HCT116 (cell line): ENCODE data around the gene TMPRSS13.

Experiments
- ATF3 ChIP-seq: IDR thresholded peaks from 2 replicates; pipeline ENCODE4 v1.6.1; 2012
- CEBPB ChIP-seq: IDR thresholded peaks from 2 replicates; pipeline ENCODE4 v1.6.1; 2012; ENCODE audit warnings: low read depth
- EZH2 ChIP-seq: fragments of 200-600 bp; sonication (generic); IDR thresholded peaks from 2 replicates; pipeline ENCODE4 v1.6.1; 2017; ENCODE audit warnings: antibody characterized with exemption, mixed run types
- EZH2phosphoT487 ChIP-seq: fragments of 200-600 bp; IDR thresholded peaks from 2 replicates; pipeline ENCODE4 v1.6.1; 2018; ENCODE audit warnings: antibody characterized with exemption, borderline replicate concordance
- FOSL1 ChIP-seq: IDR thresholded peaks from 2 replicates; pipeline ENCODE4 v1.6.1; 2012; ENCODE audit warnings: low read depth
- POLR2A ChIP-seq: IDR thresholded peaks from 2 replicates; pipeline ENCODE4 v1.7.0; 2011; ENCODE audit warnings: borderline replicate concordance; ENCODE audit not compliant: insufficient read depth, insufficient read length; ENCODE audit errors: extremely low read depth
- ZNF274 ChIP-seq: fragments of 200-500 bp; sonication (Bioruptor generic); IDR thresholded peaks from 2 replicates; pipeline ENCODE4 v1.6.1; 2014; ENCODE audit warnings: mild to moderate bottlenecking, low read depth, low read length, inconsistent platforms
- TF ChIP-seq, protein P1 (sequence below), 3 experiments: fragments of 200-600 bp in 1 of 3; sonication (generic) in 1 of 3; IDR thresholded peaks in 2 of 3; conservative IDR thresholded peaks in 1 of 3; 2 replicates each; pipeline ENCODE4 v1.5.1; 2012 to 2017; ENCODE audit warnings: low read depth in 2 of 3, low read length in 2 of 3, antibody characterized with exemption in 1 of 3, borderline replicate concordance in 1 of 3, control low read depth in 1 of 3, mild to moderate bottlenecking in 1 of 3, mixed read lengths in 1 of 3, mixed run types in 1 of 3, moderate library complexity in 1 of 3; ENCODE audit not compliant: insufficient read depth in 1 of 3
- TF ChIP-seq, protein P2 (sequence below): IDR thresholded peaks from 2 replicates; pipeline ENCODE4 v1.6.1; 2012; ENCODE audit warnings: low read depth

DNA sequence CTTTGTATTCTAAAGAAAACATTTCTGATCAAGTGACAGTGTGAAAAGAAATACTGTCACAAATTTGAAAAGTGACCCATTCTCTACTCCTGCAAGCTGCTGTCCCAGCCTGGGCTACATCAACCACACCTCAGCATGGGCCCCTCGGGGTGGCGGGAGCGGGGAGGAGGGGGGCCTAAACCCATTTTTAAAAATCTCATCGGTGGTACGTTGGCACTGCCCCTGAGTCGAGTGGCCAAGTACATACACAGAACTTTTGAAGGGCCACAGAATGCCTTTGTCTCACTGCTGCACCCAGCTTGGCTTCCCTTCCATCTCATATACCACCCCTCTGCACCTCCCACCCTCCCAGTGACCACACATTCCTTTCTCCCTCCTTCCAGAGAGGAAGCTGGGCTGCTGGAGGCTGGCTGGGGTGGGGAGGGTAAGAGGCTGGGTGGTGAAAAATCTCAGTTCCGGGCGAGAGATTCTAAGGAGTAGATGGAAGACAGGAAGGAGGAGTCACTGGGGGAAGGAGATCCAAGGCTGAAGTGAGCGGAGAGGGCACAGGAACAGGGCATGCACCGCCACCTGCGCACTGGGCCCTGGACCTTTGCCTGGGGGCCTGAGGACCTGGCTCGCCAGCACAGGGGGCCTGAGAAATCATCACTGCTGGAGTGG lies 73.9 kb downstream of the TMPRSS13 start:
- TF ChIP-seq POLR2A = no peak
- no peak for TF ChIP-seq ATF3
- TF ChIP-seq, protein P1, sequence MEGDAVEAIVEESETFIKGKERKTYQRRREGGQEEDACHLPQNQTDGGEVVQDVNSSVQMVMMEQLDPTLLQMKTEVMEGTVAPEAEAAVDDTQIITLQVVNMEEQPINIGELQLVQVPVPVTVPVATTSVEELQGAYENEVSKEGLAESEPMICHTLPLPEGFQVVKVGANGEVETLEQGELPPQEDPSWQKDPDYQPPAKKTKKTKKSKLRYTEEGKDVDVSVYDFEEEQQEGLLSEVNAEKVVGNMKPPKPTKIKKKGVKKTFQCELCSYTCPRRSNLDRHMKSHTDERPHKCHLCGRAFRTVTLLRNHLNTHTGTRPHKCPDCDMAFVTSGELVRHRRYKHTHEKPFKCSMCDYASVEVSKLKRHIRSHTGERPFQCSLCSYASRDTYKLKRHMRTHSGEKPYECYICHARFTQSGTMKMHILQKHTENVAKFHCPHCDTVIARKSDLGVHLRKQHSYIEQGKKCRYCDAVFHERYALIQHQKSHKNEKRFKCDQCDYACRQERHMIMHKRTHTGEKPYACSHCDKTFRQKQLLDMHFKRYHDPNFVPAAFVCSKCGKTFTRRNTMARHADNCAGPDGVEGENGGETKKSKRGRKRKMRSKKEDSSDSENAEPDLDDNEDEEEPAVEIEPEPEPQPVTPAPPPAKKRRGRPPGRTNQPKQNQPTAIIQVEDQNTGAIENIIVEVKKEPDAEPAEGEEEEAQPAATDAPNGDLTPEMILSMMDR (IDR thresholded peaks at IDR 0.05 in 2 of 3, conservative IDR thresholded peaks at IDR 0.05 in 1 of 3; ENCODE audit: borderline replicate concordance in 1 of 3, insufficient read depth in 1 of 3, low read depth in 2 of 3, low read length in 2 of 3) = no peak
- TF ChIP-seq EZH2phosphoT487 = no peak
- TF ChIP-seq ZNF274 = no peak
- no peak for TF ChIP-seq CEBPB
- TF ChIP-seq, protein P2, sequence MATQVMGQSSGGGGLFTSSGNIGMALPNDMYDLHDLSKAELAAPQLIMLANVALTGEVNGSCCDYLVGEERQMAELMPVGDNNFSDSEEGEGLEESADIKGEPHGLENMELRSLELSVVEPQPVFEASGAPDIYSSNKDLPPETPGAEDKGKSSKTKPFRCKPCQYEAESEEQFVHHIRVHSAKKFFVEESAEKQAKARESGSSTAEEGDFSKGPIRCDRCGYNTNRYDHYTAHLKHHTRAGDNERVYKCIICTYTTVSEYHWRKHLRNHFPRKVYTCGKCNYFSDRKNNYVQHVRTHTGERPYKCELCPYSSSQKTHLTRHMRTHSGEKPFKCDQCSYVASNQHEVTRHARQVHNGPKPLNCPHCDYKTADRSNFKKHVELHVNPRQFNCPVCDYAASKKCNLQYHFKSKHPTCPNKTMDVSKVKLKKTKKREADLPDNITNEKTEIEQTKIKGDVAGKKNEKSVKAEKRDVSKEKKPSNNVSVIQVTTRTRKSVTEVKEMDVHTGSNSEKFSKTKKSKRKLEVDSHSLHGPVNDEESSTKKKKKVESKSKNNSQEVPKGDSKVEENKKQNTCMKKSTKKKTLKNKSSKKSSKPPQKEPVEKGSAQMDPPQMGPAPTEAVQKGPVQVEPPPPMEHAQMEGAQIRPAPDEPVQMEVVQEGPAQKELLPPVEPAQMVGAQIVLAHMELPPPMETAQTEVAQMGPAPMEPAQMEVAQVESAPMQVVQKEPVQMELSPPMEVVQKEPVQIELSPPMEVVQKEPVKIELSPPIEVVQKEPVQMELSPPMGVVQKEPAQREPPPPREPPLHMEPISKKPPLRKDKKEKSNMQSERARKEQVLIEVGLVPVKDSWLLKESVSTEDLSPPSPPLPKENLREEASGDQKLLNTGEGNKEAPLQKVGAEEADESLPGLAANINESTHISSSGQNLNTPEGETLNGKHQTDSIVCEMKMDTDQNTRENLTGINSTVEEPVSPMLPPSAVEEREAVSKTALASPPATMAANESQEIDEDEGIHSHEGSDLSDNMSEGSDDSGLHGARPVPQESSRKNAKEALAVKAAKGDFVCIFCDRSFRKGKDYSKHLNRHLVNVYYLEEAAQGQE = no peak
- no peak for TF ChIP-seq FOSL1
- no peak for TF ChIP-seq EZH2
